DMS79 treated with DMSO at 0.1 percent for 48 hours (cell line): Measurements from ENCODE around the gene RNH1.

Experiments
- DNase-seq: peaks from one replicate; lab custom pipeline; 2025; lab: John Stamatoyannopoulos, UW

RNH1 gene

GRCh38 chr11:506995-507726 is at the start of gene RNH1:
RNH1 (minus strand) TSS chr11:507242; CDS start chr11:502162, 5,080 bp downstream.
- peak; percentile 39 for DNase-seq

GRCh38 chr11:555780-556661 is 49.0 kb upstream of the RNH1 start:
- no peak for DNase-seq

GRCh38 chr11:555227-555779 is 48.3 kb upstream of the RNH1 start:
- peak; percentile 40 for DNase-seq

DNA sequence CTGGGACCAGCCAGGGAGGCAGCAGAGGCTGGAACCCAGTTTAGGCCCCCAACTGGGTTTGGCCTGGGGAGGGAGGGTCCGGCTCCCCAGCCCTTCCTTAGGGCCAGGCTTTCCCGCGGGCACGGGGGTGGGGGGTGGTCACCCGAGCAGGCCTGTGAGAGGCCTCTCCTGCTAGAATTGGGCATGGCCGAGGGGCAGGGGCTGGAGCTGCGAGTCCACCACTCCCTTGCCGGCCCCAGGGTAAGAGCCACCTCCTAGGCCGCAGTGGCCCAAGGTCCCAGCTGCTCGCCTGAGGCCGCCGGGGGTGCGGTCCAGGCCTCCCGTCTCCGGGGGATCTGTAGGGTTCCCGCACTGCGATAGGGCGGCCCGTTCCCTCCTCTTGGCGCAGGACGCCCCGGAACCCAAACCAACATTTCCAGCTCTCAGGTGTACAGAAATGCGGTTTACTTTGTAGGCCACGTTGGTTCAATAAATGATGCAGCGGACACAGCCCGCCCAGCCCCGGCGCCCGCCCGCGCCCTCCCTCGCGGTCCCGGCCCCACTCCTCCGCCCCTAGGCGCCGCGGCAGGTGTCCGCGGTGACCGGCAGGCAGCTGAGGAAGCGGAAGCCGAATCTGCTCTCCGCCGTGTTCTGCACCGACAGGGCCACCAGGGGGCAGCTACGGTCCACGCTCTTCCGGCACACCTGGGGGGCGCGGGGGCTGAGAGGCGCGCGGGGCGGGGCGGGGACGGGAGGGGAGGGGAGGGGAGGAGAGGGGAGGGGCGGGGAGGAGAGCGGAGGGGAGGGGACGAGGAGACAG is 47.6 kb upstream of the RNH1 start:
- peak; percentile 40 for DNase-seq

DNA sequence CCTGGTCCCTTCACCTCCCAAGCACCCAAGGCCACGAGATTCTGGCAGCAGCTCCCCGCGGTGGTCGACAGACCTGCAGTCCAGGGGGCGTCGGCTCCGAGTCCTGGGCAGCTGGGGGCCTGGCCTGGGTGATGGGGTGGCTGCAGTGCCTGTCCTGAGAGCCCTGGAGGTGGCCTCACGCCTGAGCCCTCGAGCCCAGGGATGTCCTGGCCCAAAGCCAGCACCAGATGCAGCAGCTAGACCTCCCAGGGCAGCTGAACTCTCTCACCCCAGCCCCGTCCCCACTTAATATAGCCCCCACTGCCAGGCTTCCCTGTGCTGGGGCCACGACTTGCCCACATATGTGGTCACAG is 46.9 kb upstream of the RNH1 start:
- DNase-seq, result no peak

GRCh38 chr11:553083-553987 is 46.3 kb upstream of the RNH1 start:
- no peak for DNase-seq

DNA sequence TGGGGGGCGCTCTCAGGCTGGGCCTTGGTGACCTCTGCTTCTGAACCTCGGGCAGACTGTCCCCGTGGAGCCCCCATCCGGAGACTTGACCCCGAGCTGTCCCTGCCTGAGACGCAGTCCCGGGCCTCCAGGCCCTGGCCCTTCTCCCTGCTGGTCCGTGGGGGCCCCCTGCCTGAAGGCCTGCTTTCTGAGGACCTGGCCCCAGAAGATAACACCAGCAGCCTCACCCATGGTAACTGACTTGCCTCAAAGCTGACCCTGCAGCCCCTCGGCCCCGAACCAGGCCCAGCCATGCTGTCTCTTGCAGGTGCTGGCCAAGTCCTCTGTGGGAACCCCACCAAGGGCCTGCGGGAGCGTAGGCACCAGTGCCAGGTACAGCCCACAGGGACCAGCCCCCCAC is 44.6 kb upstream of the RNH1 start:
- DNase-seq, result no peak

DNA sequence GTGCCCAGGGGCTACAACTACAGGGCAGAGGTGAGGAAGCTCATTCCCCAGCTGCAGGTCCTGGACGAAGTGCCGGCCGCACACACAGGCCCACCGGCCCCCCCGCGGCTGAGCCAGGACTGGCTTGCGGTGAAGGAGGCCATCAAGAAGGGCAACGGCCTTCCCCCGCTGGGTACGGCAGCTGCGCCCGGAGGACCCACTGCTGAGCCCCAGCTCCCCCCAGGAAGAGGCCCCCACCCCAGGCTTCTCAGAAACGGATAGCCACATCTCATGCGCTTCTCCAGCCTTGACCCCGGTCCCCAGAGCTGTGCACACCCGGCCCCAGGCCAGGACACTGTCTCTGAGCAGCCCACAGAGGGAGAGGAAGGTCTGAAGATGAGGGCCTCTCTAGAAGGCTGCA is 44.1 kb upstream of the RNH1 start:
- no peak for DNase-seq

GRCh38 chr11:550746-551085 is 43.7 kb upstream of the RNH1 start:
- no peak for DNase-seq

DNA sequence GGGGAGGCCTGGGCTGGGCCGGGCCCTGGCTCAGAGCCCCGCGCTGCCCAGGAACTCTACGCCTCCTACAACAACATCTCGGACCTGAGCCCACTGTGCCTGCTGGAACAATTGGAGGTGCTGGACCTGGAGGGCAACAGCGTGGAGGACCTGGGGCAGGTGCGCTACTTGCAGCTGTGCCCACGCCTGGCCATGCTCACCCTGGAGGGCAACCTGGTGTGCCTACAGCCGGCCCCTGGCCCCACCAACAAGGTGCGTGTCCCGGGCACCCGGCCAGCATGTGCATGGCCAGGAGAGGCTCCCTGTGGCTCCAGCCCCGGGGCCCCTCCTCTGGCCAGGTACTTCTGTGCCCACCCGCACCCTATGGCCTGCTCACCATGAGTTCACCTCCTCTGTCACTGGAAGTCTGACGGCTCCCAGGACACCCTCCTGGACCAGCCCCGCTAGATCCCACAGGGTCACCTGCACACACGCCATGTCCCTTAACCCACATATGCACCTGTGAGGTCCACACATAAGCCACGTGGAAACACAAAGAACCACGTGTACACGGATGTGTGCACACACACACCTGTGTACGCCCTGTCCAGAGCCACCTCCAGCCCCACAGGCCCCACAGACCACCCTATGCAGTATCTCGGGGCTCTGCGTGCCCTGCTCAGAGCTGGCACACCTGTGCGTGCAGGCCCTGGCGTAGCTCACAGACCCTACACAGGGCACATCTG is 43.1 kb upstream of the RNH1 start:
- no peak for DNase-seq

DNA sequence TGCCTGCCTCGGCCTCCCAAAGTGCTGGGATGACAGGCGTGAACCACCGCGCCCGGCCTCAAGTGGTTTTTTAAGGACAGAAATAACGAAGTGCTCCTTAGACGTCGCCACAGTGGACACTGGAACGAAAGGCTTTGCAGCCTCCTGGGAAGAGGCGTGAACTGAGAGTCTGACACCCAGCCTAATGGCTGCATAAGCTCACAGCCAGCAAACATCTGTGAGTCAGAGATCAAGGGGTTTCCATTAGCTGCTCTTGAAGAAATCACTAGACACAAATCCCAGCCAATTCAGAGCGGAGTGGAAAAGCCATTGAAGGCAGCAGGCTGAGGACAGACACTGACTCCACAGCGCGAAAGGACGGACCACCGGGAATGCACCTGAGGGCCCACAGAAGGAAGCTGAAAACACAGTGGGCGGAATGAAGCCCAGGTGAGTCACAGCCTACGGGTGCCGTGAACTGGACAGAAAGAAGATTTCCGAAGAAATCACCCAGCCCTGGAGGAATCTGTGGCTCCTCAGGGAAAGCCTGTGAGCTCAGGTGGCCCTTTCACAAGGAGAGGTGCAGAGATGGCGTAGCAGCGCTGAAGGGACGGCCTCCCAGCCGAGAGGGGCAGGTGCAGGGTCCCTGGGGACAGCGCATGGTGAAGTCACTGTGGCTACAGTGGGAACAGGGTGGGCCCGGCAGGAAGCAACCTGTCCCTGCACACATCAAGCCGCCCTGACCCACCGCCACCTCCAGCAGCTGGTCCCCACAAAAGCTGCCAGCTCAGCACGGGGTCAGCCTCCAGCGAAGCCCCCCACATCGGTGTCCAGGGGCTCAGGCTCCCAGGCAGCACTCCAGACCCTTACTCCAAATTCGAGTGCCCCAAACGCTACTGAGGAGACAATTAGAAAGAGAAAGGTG is 41.9 kb upstream of the RNH1 start:
- DNase-seq, result no peak

DNA sequence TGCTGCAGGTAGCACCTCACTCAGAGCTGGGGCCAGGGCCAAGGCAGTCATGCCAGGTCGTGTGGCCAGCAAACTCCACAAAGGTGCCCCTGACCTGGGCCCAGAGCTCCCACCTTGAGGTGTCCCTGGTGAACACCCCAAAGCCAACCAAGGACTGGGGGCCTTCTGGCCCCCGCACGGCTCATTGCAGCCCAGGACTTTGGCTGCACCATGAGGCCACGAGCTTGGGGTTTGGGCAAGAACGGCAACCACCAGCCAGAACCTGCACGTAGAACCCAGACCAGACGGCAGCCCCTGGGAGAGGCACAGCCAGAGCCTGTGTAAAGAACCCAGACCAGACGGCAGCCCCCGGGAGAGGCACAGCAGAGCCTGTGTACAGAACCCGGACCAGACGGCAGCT is 38.1 kb upstream of the RNH1 start:
- DNase-seq, result no peak

GRCh38 chr11:544817-545166 is 37.8 kb upstream of the RNH1 start:
- DNase-seq, result no peak

- no peak for DNase-seq
Measured at GRCh38 chr11:541433-541885, 34.4 kb upstream of the RNH1 start.

GRCh38 chr11:540583-541432 is 33.8 kb upstream of the RNH1 start:
- no peak for DNase-seq

- no peak for DNase-seq
Measured at GRCh38 chr11:539971-540481, 33.0 kb upstream of the RNH1 start.

- no peak for DNase-seq
Measured at GRCh38 chr11:538431-539051, 31.5 kb upstream of the RNH1 start.
